GM23248 (cell line): ENCODE results near the gene RHOD. TPM values are rescaled to one million over a fixed set of nuclear protein-coding genes. Genes with fewer than 3 reads are reported as not detected.
A peak's percentile ranks its signal among the peaks of the same experiment; 100 is the strongest.

Experiments used
- DNase-seq: peaks from one replicate; pipeline ENCODE4 v3.0.0-alpha.2; 2015
- H2AFZ ChIP-seq: fragments of 200-600 bp; sonication (generic); 2 replicates; pipeline ENCODE4 v1.6.1; 2016; ENCODE audit warnings: antibody characterized with exemption
- H3F3A ChIP-seq: fragments of 200-600 bp; sonication (generic); 2 replicates; pipeline ENCODE4 v1.6.1; 2016; ENCODE audit warnings: mild to moderate bottlenecking, antibody characterized with exemption, mixed run types; ENCODE audit not compliant: insufficient read depth
- H3K27ac ChIP-seq: fragments of 200-600 bp; sonication (generic); 2 replicates; pipeline ENCODE4 v1.5.1; 2016; ENCODE audit warnings: mild to moderate bottlenecking
- H3K27me3 ChIP-seq: fragments of 200-600 bp; sonication (generic); replicated peaks from 2 replicates; pipeline ENCODE4 v1.6.1; 2016; ENCODE audit warnings: mild to moderate bottlenecking; ENCODE audit not compliant: insufficient read depth
- H3K36me3 ChIP-seq: fragments of 200-600 bp; sonication (generic); 2 replicates; pipeline ENCODE4 v1.6.1; 2016; ENCODE audit warnings: low read depth, mild to moderate bottlenecking
- H3K4me1 ChIP-seq: fragments of 200-600 bp; sonication (generic); 2 replicates; pipeline ENCODE4 v1.6.1; 2016; ENCODE audit warnings: mild to moderate bottlenecking; ENCODE audit not compliant: insufficient read depth
- H3K4me2 ChIP-seq: fragments of 200-600 bp; sonication (generic); one replicate; pipeline ENCODE4 v1.6.1; 2016; ENCODE audit warnings: mild to moderate bottlenecking; ENCODE audit not compliant: unreplicated experiment
- H3K4me3 ChIP-seq: fragments of 200-600 bp; sonication (generic); 2 replicates; pipeline ENCODE4 v1.5.1; 2016; ENCODE audit warnings: mild to moderate bottlenecking
- H3K79me2 ChIP-seq: fragments of 200-600 bp; sonication (generic); 2 replicates; pipeline ENCODE4 v1.6.1; 2016; ENCODE audit warnings: mild to moderate bottlenecking; ENCODE audit not compliant: insufficient read depth
- H3K9ac ChIP-seq: fragments of 200-600 bp; sonication (generic); 2 replicates; pipeline ENCODE4 v1.6.1; 2016; ENCODE audit warnings: mild to moderate bottlenecking
- H3K9me2 ChIP-seq: fragments of 200-600 bp; sonication (generic); 2 replicates; pipeline ENCODE4 v1.6.1; 2016; ENCODE audit warnings: mixed run types, mild to moderate bottlenecking, moderate library complexity; ENCODE audit not compliant: insufficient read depth
- H3K9me3 ChIP-seq: fragments of 200-600 bp; sonication (generic); one replicate; pipeline ENCODE4 v1.6.1; 2017; ENCODE audit warnings: low read depth
- H4K20me1 ChIP-seq: fragments of 200-600 bp; sonication (generic); 2 replicates; pipeline ENCODE4 v1.6.0; 2016; ENCODE audit not compliant: insufficient read depth
- EZH2 ChIP-seq: fragments of 200-600 bp; sonication (generic); IDR thresholded peaks from 2 replicates; pipeline ENCODE4 v1.6.1; 2018; ENCODE audit warnings: antibody characterized with exemption, mild to moderate bottlenecking; ENCODE audit not compliant: insufficient read depth, poor library complexity, severe bottlenecking
- EZH2phosphoT487 ChIP-seq: fragments of 200-600 bp; sonication (generic); IDR thresholded peaks from 2 replicates; pipeline ENCODE4 v1.6.1; 2018; ENCODE audit warnings: antibody characterized with exemption, moderate library complexity, mild to moderate bottlenecking, low read depth; ENCODE audit not compliant: insufficient read depth
- WGBS, 2 experiments: methylation state at CpG; one replicate each; pipeline ENCODE4 v1.1.6; 2015 to 2017; ENCODE audit warnings: low lambda C conversion rate in 2 of 2, low coverage in 1 of 2; ENCODE audit errors: missing lambda C conversion rate in 2 of 2; 5-methylcytosine and 5-hydroxymethylcytosine counted together
- in situ Hi-C: fragments of 300-500 bp; cut with MboI; formaldehyde crosslinking; loops from 2 replicates; pipeline ENCODE4 v1.15.0; 2020
- polyA plus RNA-seq: library from polyadenylated mRNA; unstranded; fragments of >200 nt; fragmentation: Nextera tagmentation; extraction: Ambion mirVana; gene quantifications from 2 replicates; pipeline ENCODE4 v1.2.1, GENCODE V29; 2016
- total RNA-seq: library from RNA; depleted of rRNA; stranded (reverse); fragments of >200 nt; shearing (Covaris generic); gene quantifications from 2 replicates; pipeline ENCODE4 v1.2.3, GENCODE V29; 2014

Gene RHOD
- total and polyA plus RNA-seq, 2 experiments from 2014 or later = 28.7 to 32.3 TPM

DNA sequence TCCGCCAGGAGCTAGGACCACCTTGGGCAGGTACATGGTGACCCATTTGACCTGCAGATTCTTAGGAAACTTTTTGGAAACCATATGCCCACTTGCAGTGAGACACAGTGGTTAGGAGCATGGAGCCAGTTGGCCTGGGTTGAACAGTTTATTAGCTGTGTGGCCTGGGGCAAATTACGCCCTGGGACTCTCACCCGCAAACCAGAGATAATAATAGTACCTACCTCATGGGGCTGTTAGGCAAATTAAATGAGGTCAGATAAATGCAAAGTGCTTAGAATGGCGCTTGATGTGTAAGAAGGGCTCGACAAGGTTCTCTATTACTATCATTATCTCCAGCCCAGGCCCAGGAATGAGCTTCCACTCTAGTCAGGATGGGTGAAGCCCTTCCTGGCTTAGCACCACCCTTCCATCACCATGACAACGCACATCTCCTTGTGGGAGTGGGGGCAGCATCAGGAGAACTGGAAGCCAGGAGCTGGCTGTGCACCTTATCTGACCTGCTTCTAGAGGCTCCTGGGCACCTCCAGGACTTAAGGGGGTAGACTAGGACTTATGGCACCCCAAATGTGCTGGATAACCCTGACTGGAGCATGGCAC lies 28.6 kb upstream of the RHOD start:
- Histone ChIP-seq H3K27ac (no peak overlapping the region), H3K79me2 (no peaks in the 10 kb centered on the region), H3K27me3 (no peaks in the 10 kb centered on the region), H3K36me3 (no peaks in the 10 kb centered on the region), H3K9ac (no peak overlapping the region), H2AFZ (no peak overlapping the region), H3K9me2 (no peaks in the 10 kb centered on the region), H3K4me1 (peaks cover 9% of the 10 kb centered on the region), H4K20me1 (no peaks in the 10 kb centered on the region), H3K4me3 (no peak overlapping the region), H3K9me3 (no peaks in the 10 kb centered on the region), H3K4me2 (no peak overlapping the region), H3F3A (peaks cover under 1% of the 10 kb centered on the region; the same call in 1 of the 2 replicates)
- no peak for TF ChIP-seq EZH2phosphoT487
- no peak for TF ChIP-seq EZH2
- DNase-seq = no peak
- in situ Hi-C loops = no loop called here
- WGBS, 2 experiments = 90% methylated on average over 6 of the region's 6 CpGs

GRCh38 chr11:67029146-67029545 lies 27.5 kb upstream of the RHOD start:
- no peaks in the 10 kb centered on the region for H3K27me3 ChIP-seq
- H3K4me2 ChIP-seq = no peak overlapping the region
- no peaks in the 10 kb centered on the region for H3K9me2 ChIP-seq
- no peaks in the 10 kb centered on the region for H4K20me1 ChIP-seq
- H3F3A ChIP-seq = peaks cover 9% of the 10 kb centered on the region
- TF ChIP-seq EZH2phosphoT487 (no peak), EZH2 (no peak)
- WGBS, 2 experiments = 82 to 92% methylated on average over 6 of the region's 6 CpGs
- H2AFZ ChIP-seq = no peak overlapping the region
- H3K79me2 ChIP-seq = no peaks in the 10 kb centered on the region
- no peaks in the 10 kb centered on the region for H3K36me3 ChIP-seq
- no peaks in the 10 kb centered on the region for H3K9me3 ChIP-seq
- in situ Hi-C loops = no loop called here
- peaks cover 17% of the 10 kb centered on the region for H3K4me1 ChIP-seq
- no peak overlapping the region for H3K27ac ChIP-seq
- no peak for DNase-seq
- no peak overlapping the region for H3K4me3 ChIP-seq
- no peak overlapping the region for H3K9ac ChIP-seq

GRCh38 chr11:67030976-67031375 lies 25.7 kb upstream of the RHOD start:
- 85 to 92% methylated on average over 8 to 9 of the region's 9 CpGs for WGBS, 2 experiments
- Histone ChIP-seq H3K79me2 (no peaks in the 10 kb centered on the region), H3K9me2 (no peaks in the 10 kb centered on the region), H3F3A (peaks cover 11% of the 10 kb centered on the region), H3K4me1 (peaks cover 22% of the 10 kb centered on the region), H3K4me3 (no peak overlapping the region), H2AFZ (no peak overlapping the region), H4K20me1 (no peaks in the 10 kb centered on the region), H3K27ac (no peak overlapping the region), H3K9ac (no peak overlapping the region), H3K36me3 (no peaks in the 10 kb centered on the region), H3K4me2 (no peak overlapping the region), H3K27me3 (no peaks in the 10 kb centered on the region), H3K9me3 (no peaks in the 10 kb centered on the region)
- no peak for DNase-seq
- in situ Hi-C loops = no loop called here
- TF ChIP-seq EZH2phosphoT487 (no peak), EZH2 (no peak)

- H3K4me2 ChIP-seq = no peak overlapping the region
- peak; percentile 66 for DNase-seq
Measured at GRCh38 chr11:67031791-67032561, 24.7 kb upstream of the RHOD start.

More at GRCh38 chr11:67031791-67032561, 24.7 kb upstream of the RHOD start:
- no peak overlapping the region for H3K9ac ChIP-seq
- H2AFZ ChIP-seq = no peak overlapping the region
- H3K36me3 ChIP-seq = no peaks in the 10 kb centered on the region
- H3K27ac ChIP-seq = peak overlapping the region; percentile 86; the same call in 1 of the 2 replicates
- peaks cover 22% of the 10 kb centered on the region for H3K4me1 ChIP-seq
- 86 to 90% methylated on average over 23 of the region's 23 CpGs for WGBS, 2 experiments
- H3K9me2 ChIP-seq = no peaks in the 10 kb centered on the region
- no peak overlapping the region for H3K4me3 ChIP-seq
- H3F3A ChIP-seq = peaks cover 11% of the 10 kb centered on the region
- H3K79me2 ChIP-seq = no peaks in the 10 kb centered on the region
- no peaks in the 10 kb centered on the region for H3K27me3 ChIP-seq
- in situ Hi-C loops = no loop called here
- no peaks in the 10 kb centered on the region for H4K20me1 ChIP-seq
- H3K9me3 ChIP-seq = no peaks in the 10 kb centered on the region
- TF ChIP-seq EZH2phosphoT487 (no peak), EZH2 (no peak)
